ENCODE data around the gene RGS21.

The RGS21 gene

GRCh38 chr1:192375306-192375705, 58.5 kb downstream of the RGS21 start:
- DNase-seq, result no peak
- H3K4me1 ChIP-seq (ENCODE audit: control insufficient read depth, insufficient read depth, low read length, poor library complexity, severe bottlenecking), result no peaks in the 10 kb centered on the region
- H3K27me3 ChIP-seq (replicated peaks; ENCODE audit: control insufficient read depth, insufficient read depth, low read length, poor library complexity, severe bottlenecking), result no peaks in the 10 kb centered on the region
- no peak overlapping the region for H3K27ac ChIP-seq (ENCODE audit: insufficient read depth, low read length, poor library complexity, severe bottlenecking)
- no peaks in the 10 kb centered on the region for H3K36me3 ChIP-seq (ENCODE audit: control insufficient read depth, insufficient read depth, low read length)
- H3K9me3 ChIP-seq (ENCODE audit: control insufficient read depth, low read length), result no peaks in the 10 kb centered on the region
- no peak overlapping the region for H3K4me3 ChIP-seq (ENCODE audit: insufficient read depth, low read depth, low read length, poor library complexity, severe bottlenecking)

GRCh38 chr1:192376374-192376773, 59.6 kb downstream of the RGS21 start:
- no peaks in the 10 kb centered on the region for H3K36me3 ChIP-seq (ENCODE audit: control insufficient read depth, insufficient read depth, low read length)
- no peak for DNase-seq
- H3K4me1 ChIP-seq (ENCODE audit: control insufficient read depth, insufficient read depth, low read length, poor library complexity, severe bottlenecking), result no peaks in the 10 kb centered on the region
- no peaks in the 10 kb centered on the region for H3K27me3 ChIP-seq (replicated peaks; ENCODE audit: control insufficient read depth, insufficient read depth, low read length, poor library complexity, severe bottlenecking)
- no peaks in the 10 kb centered on the region for H3K9me3 ChIP-seq (ENCODE audit: control insufficient read depth, low read length)
- no peak overlapping the region for H3K27ac ChIP-seq (ENCODE audit: insufficient read depth, low read length, poor library complexity, severe bottlenecking)
- no peak overlapping the region for H3K4me3 ChIP-seq (ENCODE audit: insufficient read depth, low read depth, low read length, poor library complexity, severe bottlenecking)

GRCh38 chr1:192378276-192378675, 61.5 kb downstream of the RGS21 start:
- Histone ChIP-seq H3K27me3 (replicated peaks; ENCODE audit: control insufficient read depth, insufficient read depth, low read length, poor library complexity, severe bottlenecking) (no peaks in the 10 kb centered on the region), H3K4me3 (ENCODE audit: insufficient read depth, low read depth, low read length, poor library complexity, severe bottlenecking) (no peak overlapping the region), H3K9me3 (ENCODE audit: control insufficient read depth, low read length) (no peaks in the 10 kb centered on the region), H3K4me1 (ENCODE audit: control insufficient read depth, insufficient read depth, low read length, poor library complexity, severe bottlenecking) (no peaks in the 10 kb centered on the region), H3K27ac (ENCODE audit: insufficient read depth, low read length, poor library complexity, severe bottlenecking) (no peak overlapping the region), H3K36me3 (ENCODE audit: control insufficient read depth, insufficient read depth, low read length) (no peaks in the 10 kb centered on the region)
- no peak for DNase-seq

GRCh38 chr1:192378878-192379277, 62.1 kb downstream of the RGS21 start:
- no peaks in the 10 kb centered on the region for H3K9me3 ChIP-seq (ENCODE audit: control insufficient read depth, low read length)
- no peak for DNase-seq
- no peaks in the 10 kb centered on the region for H3K27me3 ChIP-seq (replicated peaks; ENCODE audit: control insufficient read depth, insufficient read depth, low read length, poor library complexity, severe bottlenecking)
- H3K4me3 ChIP-seq (ENCODE audit: insufficient read depth, low read depth, low read length, poor library complexity, severe bottlenecking), result no peak overlapping the region
- no peaks in the 10 kb centered on the region for H3K36me3 ChIP-seq (ENCODE audit: control insufficient read depth, insufficient read depth, low read length)
- no peaks in the 10 kb centered on the region for H3K4me1 ChIP-seq (ENCODE audit: control insufficient read depth, insufficient read depth, low read length, poor library complexity, severe bottlenecking)
- H3K27ac ChIP-seq (ENCODE audit: insufficient read depth, low read length, poor library complexity, severe bottlenecking), result no peak overlapping the region

- Histone ChIP-seq H3K36me3 (ENCODE audit: control insufficient read depth, insufficient read depth, low read length) (no peaks in the 10 kb centered on the region), H3K9me3 (ENCODE audit: control insufficient read depth, low read length) (no peaks in the 10 kb centered on the region), H3K4me3 (ENCODE audit: insufficient read depth, low read depth, low read length, poor library complexity, severe bottlenecking) (no peak overlapping the region), H3K27ac (ENCODE audit: insufficient read depth, low read length, poor library complexity, severe bottlenecking) (no peak overlapping the region), H3K4me1 (ENCODE audit: control insufficient read depth, insufficient read depth, low read length, poor library complexity, severe bottlenecking) (no peaks in the 10 kb centered on the region), H3K27me3 (replicated peaks; ENCODE audit: control insufficient read depth, insufficient read depth, low read length, poor library complexity, severe bottlenecking) (no peaks in the 10 kb centered on the region)
- no peak for DNase-seq
These were observed 62.8 kb downstream of the RGS21 start for GRCh38 chr1:192379554-192379953.

- Histone ChIP-seq H3K36me3 (ENCODE audit: control insufficient read depth, insufficient read depth, low read length) (no peaks in the 10 kb centered on the region), H3K27me3 (replicated peaks; ENCODE audit: control insufficient read depth, insufficient read depth, low read length, poor library complexity, severe bottlenecking) (no peaks in the 10 kb centered on the region), H3K4me1 (ENCODE audit: control insufficient read depth, insufficient read depth, low read length, poor library complexity, severe bottlenecking) (no peaks in the 10 kb centered on the region), H3K4me3 (ENCODE audit: insufficient read depth, low read depth, low read length, poor library complexity, severe bottlenecking) (no peak overlapping the region), H3K27ac (ENCODE audit: insufficient read depth, low read length, poor library complexity, severe bottlenecking) (no peak overlapping the region), H3K9me3 (ENCODE audit: control insufficient read depth, low read length) (no peaks in the 10 kb centered on the region)
- no peak for DNase-seq
These were observed 66.0 kb downstream of the RGS21 start for GRCh38 chr1:192382758-192383157.

GRCh38 chr1:192386051-192386650, 69.4 kb downstream of the RGS21 start:
- H3K4me3 ChIP-seq (ENCODE audit: insufficient read depth, low read depth, low read length, poor library complexity, severe bottlenecking), result no peak overlapping the region
- no peaks in the 10 kb centered on the region for H3K36me3 ChIP-seq (ENCODE audit: control insufficient read depth, insufficient read depth, low read length)

GRCh38 chr1:192395211-192395610, 78.4 kb downstream of the RGS21 start:
- Histone ChIP-seq H3K36me3 (ENCODE audit: control insufficient read depth, insufficient read depth, low read length) (no peaks in the 10 kb centered on the region), H3K27ac (ENCODE audit: insufficient read depth, low read length, poor library complexity, severe bottlenecking) (no peak overlapping the region), H3K27me3 (replicated peaks; ENCODE audit: control insufficient read depth, insufficient read depth, low read length, poor library complexity, severe bottlenecking) (no peaks in the 10 kb centered on the region), H3K4me1 (ENCODE audit: control insufficient read depth, insufficient read depth, low read length, poor library complexity, severe bottlenecking) (no peaks in the 10 kb centered on the region), H3K9me3 (ENCODE audit: control insufficient read depth, low read length) (no peaks in the 10 kb centered on the region), H3K4me3 (ENCODE audit: insufficient read depth, low read depth, low read length, poor library complexity, severe bottlenecking) (no peak overlapping the region)
- no peak for DNase-seq

More at GRCh38 chr1:192386051-192386650, 69.4 kb downstream of the RGS21 start:
- Histone ChIP-seq H3K4me1 (ENCODE audit: control insufficient read depth, insufficient read depth, low read length, poor library complexity, severe bottlenecking) (no peaks in the 10 kb centered on the region), H3K27ac (ENCODE audit: insufficient read depth, low read length, poor library complexity, severe bottlenecking) (no peak overlapping the region), H3K27me3 (replicated peaks; ENCODE audit: control insufficient read depth, insufficient read depth, low read length, poor library complexity, severe bottlenecking) (no peaks in the 10 kb centered on the region), H3K9me3 (ENCODE audit: control insufficient read depth, low read length) (no peaks in the 10 kb centered on the region)
- DNase-seq, result no peak

GRCh38 chr1:192395895-192396294, 79.1 kb downstream of the RGS21 start:
- no peaks in the 10 kb centered on the region for H3K27me3 ChIP-seq (replicated peaks; ENCODE audit: control insufficient read depth, insufficient read depth, low read length, poor library complexity, severe bottlenecking)
- no peaks in the 10 kb centered on the region for H3K9me3 ChIP-seq (ENCODE audit: control insufficient read depth, low read length)
- no peak for DNase-seq

GRCh38 chr1:192399161-192399560, 82.4 kb downstream of the RGS21 start:
- Histone ChIP-seq H3K9me3 (ENCODE audit: control insufficient read depth, low read length) (no peaks in the 10 kb centered on the region), H3K36me3 (ENCODE audit: control insufficient read depth, insufficient read depth, low read length) (no peaks in the 10 kb centered on the region), H3K4me3 (ENCODE audit: insufficient read depth, low read depth, low read length, poor library complexity, severe bottlenecking) (no peak overlapping the region), H3K27me3 (replicated peaks; ENCODE audit: control insufficient read depth, insufficient read depth, low read length, poor library complexity, severe bottlenecking) (no peaks in the 10 kb centered on the region), H3K27ac (ENCODE audit: insufficient read depth, low read length, poor library complexity, severe bottlenecking) (no peak overlapping the region), H3K4me1 (ENCODE audit: control insufficient read depth, insufficient read depth, low read length, poor library complexity, severe bottlenecking) (no peaks in the 10 kb centered on the region)
- DNase-seq, result no peak

More at GRCh38 chr1:192395895-192396294, 79.1 kb downstream of the RGS21 start:
- no peaks in the 10 kb centered on the region for H3K4me1 ChIP-seq (ENCODE audit: control insufficient read depth, insufficient read depth, low read length, poor library complexity, severe bottlenecking)
- no peaks in the 10 kb centered on the region for H3K36me3 ChIP-seq (ENCODE audit: control insufficient read depth, insufficient read depth, low read length)
- no peak overlapping the region for H3K27ac ChIP-seq (ENCODE audit: insufficient read depth, low read length, poor library complexity, severe bottlenecking)
- H3K4me3 ChIP-seq (ENCODE audit: insufficient read depth, low read depth, low read length, poor library complexity, severe bottlenecking), result no peak overlapping the region

All from effector memory CD4-positive, alpha-beta T cell (primary cell).